NCI-H146 (cell line): ENCODE data around the gene BTBD9.

Experiments
- DNase-seq: peaks from one replicate; lab custom pipeline; 2025; lab: John Stamatoyannopoulos, UW

Gene BTBD9

DNA sequence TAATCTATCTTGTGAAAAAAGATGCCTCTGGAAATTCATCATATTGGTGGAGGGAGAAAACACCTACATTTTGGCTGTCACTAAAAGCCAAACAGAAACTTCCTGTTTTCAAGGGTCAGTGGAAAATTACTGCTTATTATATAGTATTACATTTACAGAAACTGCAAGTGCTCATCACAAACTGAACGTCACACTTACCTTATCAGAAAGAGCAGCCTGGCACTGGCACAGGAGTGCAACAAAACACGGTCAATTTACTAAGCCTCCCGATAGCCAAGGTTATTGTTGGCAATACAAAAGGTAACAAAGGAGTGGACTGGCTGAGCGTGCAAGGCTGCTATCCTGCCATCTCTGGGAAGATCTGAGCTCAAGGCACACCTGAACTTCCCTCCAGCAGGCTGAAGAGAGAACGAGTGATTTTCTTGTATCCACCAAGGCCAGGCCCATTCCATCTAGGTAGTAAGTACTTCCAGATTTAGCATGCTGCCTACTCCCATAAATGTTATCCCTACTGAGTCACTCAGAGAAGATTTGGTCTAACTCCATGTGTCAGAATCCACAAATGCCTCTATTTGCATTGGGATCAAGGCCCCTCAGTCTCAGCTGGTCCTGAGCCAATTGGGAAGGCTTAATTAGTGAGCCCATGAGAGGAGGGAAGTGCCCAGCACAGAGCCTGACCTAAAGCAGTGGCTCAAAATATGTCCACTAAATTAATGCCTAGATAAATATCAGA, 399.8 kb downstream of the BTBD9 start:
- peak; percentile 63 for DNase-seq

DNA sequence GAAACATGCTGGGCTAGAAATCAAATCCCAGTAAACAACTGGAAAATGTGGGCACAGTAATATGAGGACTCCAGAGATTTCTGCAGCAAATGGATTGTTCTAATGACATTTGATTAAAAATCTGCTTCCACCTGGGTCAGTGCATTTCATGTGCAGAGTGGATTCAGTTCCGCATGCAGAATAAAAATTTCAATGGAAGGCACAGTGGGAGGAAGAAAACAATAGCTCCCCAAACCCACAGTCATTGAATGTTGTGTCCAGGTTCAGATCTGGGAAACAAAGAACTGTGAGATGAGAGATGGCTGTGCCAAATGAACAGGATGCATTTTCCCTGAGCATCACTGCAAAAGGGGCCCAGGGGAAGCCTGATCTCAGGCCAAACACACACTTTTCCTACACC, 403.1 kb downstream of the BTBD9 start:
- DNase-seq: peak; percentile 46

DNA sequence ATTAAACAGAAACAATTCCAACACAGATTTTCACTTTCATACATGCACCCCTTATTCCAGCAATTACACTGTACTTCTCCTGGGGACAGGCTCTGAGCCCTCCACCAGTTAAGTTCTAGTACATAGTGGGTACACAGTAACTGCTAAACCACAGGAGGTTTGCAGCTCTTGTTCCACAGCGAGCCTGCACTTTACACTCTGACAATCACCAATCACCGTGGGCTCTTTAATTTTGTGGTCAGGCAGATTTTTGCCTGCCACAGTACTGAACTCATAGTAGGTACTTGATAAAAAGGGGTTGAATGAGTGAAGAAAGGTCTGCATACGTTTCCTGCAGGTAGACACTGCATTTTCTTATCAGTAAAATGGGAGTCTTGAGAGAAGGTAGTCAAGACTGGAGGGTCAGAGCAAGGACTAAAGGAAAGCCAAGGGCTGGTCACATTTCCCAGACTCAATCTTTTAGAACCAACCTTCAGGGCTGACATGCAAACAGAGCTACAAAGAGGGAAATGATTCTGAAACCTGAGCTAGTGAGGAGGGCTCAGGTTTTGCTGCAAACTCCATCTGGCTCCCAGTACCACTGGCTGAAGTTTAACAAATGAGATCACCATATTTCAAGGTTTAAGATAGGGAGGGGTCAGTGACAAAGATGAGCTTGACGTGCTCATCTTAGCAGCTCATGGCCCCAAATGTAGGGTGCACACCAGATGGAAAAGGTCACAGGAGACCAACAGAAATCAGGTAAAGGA, 404.6 kb downstream of the BTBD9 start:
- peak; percentile 38 for DNase-seq

DNA sequence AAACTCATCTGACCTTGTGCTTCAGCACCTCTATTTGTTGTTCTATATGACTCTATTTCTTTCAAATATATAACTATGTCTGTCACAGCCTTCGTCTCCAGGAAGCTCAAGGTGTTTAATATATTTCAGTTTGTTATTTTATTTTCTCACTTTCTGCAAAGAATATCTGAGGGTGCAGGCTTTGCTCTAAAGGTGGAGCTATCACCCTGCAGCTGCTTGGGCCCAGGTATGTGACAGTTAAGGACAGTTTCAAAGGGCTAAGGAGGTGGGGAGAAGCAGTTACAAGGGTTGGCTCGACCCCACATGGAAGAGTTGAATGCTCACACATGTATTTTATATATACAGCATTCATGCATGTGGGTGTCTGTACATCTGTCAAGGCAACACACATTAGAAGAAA, 405.6 kb downstream of the BTBD9 start:
- DNase-seq: peak; percentile 28

DNA sequence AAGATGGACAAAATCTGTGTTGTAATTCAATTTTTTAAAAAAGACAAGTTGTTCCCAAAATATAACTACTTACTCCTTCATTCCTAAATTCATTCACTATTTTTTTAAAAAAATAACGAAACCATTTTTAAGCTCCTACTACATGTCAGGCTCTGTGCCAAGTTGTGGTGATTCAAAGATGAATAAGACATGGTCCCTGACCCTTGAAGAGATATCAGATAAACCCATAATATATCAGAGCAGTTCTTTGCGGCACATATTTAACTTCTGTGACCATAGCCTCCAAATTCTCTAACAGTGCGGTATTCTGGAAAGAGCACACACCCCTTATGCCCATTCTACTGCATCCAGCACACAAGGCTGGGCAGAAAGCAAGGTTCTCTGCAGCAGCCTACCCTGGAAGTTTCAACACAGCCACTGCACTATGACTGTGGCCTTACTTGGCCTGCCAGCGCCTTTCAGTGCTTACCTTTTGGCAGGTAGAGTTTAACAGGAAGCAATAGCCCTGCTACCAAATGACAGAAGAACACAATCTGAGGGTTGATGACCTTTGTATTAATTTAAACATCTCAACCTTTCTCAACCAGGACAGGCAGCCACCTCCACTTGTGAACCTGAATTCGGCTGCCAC, 406.5 kb downstream of the BTBD9 start:
- no peak for DNase-seq

DNA sequence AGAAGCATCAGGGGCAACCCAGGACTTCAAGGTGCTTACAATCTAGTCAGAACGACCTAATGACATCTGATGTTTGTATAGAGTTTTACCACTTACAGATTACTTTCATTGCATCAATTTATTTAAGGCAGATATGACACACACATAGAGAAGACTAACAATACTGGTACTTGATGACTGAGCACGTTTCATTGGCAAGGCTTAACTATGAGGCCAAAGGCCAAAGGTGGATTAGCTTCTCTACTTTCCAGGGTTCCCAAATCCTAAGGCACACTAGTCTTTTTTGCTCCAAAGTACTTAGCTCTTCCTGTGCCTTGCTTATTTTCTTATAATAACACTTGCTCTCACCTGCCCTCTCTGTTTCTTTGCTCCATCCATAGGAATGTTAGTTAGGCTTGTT, 414.0 kb downstream of the BTBD9 start:
- DNase-seq: no peak

DNA sequence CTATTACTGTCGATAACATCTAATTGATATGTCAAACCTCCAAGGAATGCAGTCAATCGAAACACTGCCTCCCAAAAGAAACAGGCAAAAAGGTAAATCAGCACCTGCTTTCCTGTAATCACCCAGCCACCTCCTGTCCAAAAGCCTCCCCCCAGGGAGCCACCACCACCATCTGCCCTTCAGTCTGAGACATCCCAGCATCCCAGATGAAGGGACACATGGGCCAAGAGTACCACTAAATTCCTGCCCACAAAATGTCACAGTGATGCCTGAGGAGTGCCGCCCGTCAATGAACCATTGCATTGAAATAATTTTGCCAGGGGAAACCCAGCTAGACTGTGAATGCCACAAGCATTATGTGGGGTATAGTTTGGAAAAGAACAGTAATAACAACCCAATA, 418.5 kb downstream of the BTBD9 start:
- peak; percentile 48 for DNase-seq

DNA sequence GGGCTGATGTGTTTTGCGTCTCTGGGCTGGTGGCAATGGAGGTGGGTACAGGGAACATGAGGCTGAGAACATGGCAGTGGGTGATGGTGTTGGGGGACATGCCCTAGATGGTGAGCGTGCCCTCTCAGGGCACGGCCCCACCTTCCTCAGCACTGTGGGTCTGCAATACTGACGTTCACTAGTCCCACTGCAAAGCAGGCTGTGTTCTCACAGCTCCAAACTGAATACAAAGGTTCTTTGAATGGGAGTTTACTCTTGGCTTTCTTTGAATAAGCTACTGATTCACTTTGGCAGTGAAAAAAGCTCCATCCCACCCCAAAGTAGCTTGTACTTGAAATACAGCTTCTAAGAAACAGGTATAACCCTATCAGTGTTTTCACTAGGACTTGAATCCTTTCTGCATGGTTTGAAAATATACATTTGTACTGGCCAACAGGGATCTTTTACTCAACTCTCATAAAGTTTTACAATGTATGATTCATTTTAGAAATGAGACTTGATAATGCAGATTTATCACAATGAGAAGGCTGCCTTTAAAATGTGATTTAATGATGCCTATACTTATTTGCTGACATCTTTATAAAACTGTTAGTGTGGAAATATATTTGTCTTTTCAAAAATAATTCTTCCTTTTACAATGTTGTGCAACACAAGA, 419.5 kb downstream of the BTBD9 start:
- DNase-seq: no peak

DNA sequence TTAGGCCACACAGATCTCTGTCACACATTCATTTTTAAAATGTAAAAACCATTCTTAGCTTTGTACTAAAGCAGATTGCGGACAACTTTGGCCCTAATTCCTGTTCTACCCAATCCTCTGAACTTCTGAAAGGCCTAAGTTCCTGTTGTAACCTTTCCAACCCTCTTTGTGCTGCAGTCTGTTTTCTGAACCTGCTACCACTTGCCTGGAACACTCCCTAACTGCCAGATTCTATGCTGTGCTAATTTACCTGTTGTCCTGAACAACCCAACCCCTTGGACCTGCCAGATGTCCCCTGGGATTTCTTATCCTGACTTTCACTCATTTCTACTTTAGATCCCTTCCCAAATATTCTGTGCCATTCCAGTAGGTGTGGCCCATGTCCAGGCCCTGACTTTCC, 421.5 kb downstream of the BTBD9 start:
- DNase-seq: no peak

DNA sequence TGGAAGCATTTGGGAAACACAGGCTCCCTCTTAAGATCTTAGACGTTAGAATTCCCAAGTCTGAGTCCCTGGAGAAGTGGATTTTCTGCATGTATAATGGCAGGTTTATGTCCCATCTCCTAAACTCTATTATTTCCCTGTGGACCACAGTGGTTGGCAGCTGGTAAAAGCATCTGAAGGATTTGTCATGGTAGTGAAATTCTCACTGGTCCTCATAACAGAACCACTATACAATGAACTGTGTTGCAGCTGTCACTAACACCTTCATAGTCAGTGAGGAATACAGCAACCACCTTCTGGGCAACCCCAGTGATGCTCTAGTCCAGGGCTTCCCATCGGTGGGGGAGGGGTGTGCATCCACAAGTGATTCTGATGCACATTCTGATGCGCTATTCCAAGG, 423.3 kb downstream of the BTBD9 start:
- DNase-seq: no peak

DNA sequence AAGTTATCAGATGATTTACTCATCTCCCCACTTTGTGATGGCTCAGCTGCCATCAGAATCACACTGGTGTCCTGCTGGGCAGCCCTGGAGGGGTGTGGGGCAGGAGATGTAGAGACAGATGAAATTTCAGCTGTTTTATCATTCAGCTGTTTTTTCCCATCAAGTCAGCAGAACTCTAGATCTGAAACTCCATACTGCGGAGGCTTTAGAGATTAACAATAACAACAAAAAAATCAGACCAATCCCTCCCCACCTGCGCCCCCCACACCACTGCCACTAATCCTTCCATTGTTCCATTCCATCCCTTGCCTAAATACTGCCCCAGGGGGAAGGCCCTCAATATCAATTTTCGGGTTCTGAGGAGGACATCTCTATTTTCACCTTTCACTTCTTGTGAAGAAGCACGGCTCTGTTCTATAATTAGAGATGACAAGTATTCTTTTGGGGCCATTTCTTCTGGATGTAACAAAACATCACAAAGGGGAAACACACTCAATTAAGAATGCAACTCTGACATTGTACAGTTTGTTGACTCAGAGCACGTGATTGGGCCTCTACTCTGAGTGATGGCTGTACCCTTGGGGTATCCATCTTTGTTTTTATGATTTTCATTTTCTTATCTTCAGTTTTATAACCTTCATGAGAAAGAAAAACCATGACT, 423.9 kb downstream of the BTBD9 start:
- DNase-seq: peak; percentile 85

DNA sequence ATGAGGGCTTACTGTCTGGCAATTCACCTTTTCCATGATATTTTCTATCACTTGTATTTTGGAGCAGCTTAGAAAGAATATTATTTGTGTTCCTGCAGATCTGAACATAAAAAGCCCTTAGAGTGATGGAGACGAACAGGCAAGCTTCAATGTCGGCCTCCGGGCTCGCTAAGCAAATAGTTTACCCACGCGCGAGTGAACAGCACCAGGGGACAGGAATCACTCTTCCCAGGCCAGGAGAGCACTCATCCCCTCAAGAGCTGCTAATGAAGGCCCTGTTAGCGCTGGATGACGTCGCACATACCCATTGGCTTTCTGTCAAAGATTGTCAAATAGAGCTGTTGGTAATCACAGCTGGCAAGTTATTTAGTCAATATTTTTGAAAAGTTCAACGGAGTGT, 424.5 kb downstream of the BTBD9 start:
- DNase-seq: peak; percentile 85

DNA sequence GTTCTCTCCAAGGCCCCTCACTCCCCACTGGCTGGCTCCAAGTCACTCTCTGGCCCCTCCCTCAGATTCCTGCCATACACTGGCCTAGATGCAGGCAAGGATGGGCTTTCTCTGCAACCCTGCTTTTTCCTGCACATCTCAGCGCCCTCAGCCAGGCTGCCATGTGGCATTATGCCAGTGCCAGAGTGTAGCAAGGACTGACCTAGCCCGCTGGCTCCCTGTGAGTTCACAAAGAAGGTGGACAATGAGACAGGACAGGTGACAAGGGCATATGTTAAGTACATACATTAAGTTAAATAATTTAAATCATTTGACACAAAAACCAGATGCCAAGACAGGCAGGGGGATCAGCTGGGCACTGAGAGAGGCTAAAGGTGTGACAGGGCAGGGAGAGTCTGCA, 425.6 kb downstream of the BTBD9 start:
- DNase-seq: peak; percentile 35

DNA sequence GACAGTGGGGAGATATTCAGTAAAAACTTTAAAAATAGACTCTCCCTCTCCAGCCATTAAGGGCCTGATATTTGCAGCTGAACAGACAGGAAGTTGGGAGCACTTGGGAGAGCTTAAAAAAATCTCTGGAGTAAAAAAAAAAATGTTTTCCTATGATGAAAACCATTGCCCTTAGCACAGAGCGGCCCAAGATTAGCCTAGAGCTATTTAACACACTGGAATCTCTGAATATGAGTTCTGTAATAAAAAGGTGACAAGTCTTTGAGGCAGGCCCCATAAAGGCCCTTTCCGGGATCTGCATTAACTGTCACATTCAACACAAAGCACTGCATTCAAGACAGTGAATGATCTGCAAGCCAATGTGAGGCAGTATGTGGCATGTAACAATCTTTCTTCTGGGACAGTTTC, 426.5 kb downstream of the BTBD9 start:
- DNase-seq: peak; percentile 51

DNA sequence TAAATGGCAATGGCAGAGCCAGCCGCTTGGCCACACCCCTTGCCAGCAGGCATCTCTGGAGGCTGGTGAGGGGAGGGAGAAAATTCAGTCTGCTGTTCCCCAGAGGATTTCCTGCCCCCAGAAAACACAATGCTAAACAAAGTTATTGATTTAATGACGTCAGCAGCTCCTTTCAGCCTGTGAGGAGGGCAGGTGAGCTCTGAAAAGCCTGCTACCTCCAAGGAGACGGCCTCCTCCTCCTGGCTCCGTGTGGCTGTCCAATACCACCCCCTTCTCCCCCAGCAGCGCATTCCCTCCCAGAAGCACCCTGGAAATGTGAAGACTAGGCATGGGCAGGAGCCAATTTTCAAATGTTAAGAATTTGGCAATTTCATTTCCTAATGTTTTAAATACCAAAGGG, 427.1 kb downstream of the BTBD9 start:
- peak; percentile 99 for DNase-seq

DNA sequence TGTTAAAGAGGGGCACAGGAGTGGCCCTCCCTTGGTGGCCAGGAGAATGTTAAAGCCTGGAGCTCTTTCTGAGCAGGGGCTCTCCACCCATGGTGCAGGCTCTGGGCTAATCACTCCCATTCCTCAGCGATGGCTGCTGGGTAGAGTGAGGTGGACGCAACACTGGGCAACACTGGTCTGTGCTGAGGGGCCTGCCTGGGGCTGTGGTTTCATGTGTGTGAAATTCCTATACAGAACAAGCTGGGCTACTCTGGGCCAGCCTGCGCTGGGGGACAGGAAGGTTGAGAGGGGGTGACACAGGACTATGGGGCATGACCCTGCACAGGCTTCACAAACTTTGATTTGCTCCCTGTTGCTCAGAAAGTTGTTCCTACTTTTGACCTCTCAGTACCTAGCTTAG, 427.6 kb downstream of the BTBD9 start:
- DNase-seq: no peak

DNA sequence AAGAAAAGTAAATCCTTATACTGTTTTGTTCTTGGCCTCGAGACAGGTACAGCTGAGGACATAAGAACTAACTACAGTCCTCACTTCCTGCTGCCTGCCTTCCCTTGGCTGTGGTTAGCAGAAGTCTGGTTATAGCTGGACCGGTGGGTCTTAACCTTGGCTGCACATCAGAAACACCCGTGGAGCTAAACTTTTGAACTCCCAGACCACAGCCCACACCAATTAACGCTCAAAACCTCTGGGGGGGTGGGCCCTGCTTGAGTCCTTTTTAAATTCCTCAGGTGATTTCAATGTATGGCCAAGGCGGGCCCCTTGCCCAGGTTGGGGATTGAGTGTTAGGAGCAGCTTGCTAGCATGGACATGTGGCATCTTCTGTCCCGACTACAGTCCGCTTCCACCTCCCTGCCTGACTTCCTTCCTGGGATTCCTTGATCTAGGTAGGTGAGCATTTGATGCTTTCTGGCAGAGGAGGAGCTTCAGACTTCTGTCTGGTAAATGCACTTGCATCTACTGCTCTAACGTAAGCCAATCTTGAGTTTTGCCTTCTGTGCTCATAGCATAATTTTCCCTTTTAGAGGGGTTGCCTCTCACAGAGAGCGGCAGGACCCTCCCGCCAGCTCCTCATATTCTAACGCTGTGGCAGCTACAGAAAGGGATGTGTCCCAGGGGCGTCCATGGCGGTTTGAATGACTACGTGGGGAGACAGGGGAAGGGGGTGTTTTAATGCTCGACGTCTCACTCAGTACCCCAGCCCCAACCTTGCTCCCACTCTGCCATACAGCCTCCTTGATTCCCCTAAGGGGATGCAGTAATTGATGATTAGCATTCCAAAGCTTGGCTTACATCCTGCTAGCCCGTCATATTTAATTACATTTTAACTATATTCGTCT, 430.1 kb downstream of the BTBD9 start:
- DNase-seq: peak; percentile 36

DNA sequence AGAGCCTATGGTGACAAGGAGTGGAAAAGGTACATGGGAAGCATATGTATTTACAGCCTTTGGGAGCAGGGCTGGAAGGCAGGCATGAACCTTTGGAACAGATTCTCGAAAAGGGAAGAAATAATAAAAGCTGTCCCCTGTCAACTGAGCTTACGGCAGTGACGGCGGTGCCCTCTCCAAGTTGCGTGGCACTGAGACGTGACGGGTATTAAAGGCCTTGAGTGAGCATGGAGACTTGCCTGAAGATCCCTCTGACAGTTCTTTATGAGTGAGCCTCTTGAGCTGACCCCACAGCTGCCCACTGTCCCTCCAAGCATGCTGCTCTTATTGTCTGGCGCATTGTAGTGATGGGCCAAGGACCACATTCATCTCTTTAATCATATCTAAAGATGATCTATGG, 431.7 kb downstream of the BTBD9 start:
- DNase-seq: no peak

DNA sequence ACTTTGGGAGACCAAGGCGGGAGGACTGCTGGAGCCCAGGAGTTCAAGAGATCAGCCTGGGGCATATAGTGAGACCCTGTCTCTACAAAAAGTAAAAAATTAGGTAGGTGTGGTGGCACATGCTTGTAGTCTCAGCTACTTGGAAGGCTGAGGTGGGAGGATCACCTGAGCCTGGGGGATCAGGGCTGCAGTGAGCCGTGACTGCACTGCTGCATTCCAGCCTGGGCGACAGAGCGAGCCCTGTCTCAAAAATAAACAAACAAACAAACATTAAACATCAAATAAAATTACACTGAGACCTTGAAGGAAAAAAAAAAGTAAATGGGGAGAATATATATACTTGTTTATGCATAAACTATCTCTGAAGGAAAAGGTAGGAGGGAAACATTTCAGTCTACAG, 432.4 kb downstream of the BTBD9 start:
- DNase-seq: no peak

DNA sequence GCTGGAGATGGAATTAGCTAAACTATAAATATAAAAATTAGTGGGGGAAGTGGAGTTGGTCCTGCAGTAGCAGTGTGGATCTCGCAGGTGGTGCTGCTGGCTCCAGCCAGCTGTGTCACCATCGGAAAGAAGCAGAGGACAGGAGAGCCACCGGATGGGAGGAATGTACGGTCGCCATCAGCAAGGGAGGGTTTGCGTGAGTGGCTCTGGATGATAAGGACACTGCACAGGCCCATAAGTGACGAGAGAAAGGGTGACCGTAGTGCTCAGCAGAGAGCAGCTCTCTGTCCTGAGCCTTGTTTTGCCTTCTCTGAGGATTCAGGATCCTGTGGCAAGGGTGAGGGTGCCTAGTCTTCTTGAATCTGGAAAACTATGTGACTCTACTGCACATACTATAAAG, 441.5 kb downstream of the BTBD9 start:
- DNase-seq: peak; percentile 53

DNA sequence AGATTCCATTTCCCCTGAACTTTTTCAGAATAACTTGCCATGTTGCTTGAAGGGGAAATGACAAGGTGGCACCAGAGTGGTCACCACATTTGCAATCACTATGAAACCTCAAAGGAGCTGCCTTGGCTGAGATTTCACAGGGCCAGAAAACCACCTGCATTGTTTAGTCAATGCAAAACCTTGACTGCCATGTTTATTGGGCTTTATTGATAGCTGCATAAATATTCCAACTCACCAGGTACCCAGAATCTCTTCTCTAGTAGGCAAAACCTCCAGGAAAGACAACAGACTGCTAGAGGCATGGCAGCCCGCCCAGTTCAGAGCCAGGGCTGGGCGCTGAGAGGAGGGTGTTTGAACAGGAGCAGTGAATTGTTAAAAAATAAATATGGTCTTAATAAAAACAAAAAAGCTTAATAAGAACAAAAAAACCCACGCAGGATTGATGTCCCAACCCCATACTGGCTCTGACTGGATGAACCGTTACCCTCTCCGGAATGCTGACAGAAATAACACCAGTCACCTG, 444.6 kb downstream of the BTBD9 start:
- DNase-seq: peak; percentile 26
